Spleen (tissue), 7 donors: ENCODE measurements around the gene TMEM63C.

Experiments
- POLR2A ChIP-seq, 3 donors: fragments of 450-650 bp; IDR thresholded peaks; one replicate each; pipeline ENCODE4 v1.5.1; 2017; ENCODE audit warnings: antibody characterized with exemption in 3 of 3, mild to moderate bottlenecking in 1 of 3
- POLR2AphosphoS5 ChIP-seq, 3 donors: sonication (generic); formaldehyde crosslinking; IDR thresholded peaks; one replicate each; pipeline ENCODE4 v1.5.1; 2017; ENCODE audit warnings: antibody characterized with exemption in 3 of 3
- TF ChIP-seq, protein P1 (sequence below), 11 experiments: fragments of 200-600 bp in 7 of 11; fragments of 450-650 bp in 4 of 11; sonication (generic) in 4 of 11; IDR thresholded peaks in 8 of 11; conservative IDR thresholded peaks in 3 of 11; 1 replicate in 7 of 11; 2 replicates in 4 of 11; pipeline versions ENCODE4 v1.4.0 to v1.8.0; 2016 to 2021; ENCODE audit warnings: antibody characterized with exemption in 11 of 11, inconsistent platforms in 4 of 11, mild to moderate bottlenecking in 1 of 11
- donor health status: DM: no; HTN: no; CAD: no; lungs with moderate emphysema.
- donor health status: DM: no; HTN: no; CAD: no.
- donor health status: DM: no; HTN: no; CAD: no.

- TF ChIP-seq, protein P1, sequence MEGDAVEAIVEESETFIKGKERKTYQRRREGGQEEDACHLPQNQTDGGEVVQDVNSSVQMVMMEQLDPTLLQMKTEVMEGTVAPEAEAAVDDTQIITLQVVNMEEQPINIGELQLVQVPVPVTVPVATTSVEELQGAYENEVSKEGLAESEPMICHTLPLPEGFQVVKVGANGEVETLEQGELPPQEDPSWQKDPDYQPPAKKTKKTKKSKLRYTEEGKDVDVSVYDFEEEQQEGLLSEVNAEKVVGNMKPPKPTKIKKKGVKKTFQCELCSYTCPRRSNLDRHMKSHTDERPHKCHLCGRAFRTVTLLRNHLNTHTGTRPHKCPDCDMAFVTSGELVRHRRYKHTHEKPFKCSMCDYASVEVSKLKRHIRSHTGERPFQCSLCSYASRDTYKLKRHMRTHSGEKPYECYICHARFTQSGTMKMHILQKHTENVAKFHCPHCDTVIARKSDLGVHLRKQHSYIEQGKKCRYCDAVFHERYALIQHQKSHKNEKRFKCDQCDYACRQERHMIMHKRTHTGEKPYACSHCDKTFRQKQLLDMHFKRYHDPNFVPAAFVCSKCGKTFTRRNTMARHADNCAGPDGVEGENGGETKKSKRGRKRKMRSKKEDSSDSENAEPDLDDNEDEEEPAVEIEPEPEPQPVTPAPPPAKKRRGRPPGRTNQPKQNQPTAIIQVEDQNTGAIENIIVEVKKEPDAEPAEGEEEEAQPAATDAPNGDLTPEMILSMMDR (IDR thresholded peaks at IDR 0.05 in 8 of 11, conservative IDR thresholded peaks at IDR 0.05 in 3 of 11) = no peak
- TF ChIP-seq POLR2AphosphoS5 (IDR thresholded peaks at IDR 0.05) (no peak), POLR2A (IDR thresholded peaks at IDR 0.05) (no peak)
Observed at GRCh38 chr14:77180726-77181602, 634 bp upstream of the TMEM63C start.
